Kidney (tissue), 14 donors: ENCODE results near the gene UBE4B. TPM values are rescaled to one million over a fixed set of nuclear protein-coding genes. Genes with fewer than 3 reads are reported as not detected.
"Not testable (repeated sequence)": the region's sequence is repeated elsewhere in the genome, so short reads cannot be mapped to it uniquely, and the experiment has no call there.

ENCODE experiments used
- DNase-seq, 5 donors: peaks; one replicate each; pipeline ENCODE4 v3.0.0-alpha.2; 2013 to 2020
- FAIRE-seq: peaks from 2 replicates; lab custom pipeline; 2012; peaks lifted over from hg19 to GRCh38; lab: Jason Lieb, UNC
- H3K27ac ChIP-seq, 2 donors: one replicate each; pipeline ENCODE4 v1.7.0; 2013; ENCODE audit warnings: low read depth in 2 of 2, low read length in 2 of 2, inconsistent platforms in 1 of 2
- H3K27me3 ChIP-seq: one replicate; pipeline ENCODE4 v1.7.1; 2013; ENCODE audit warnings: low read length, inconsistent platforms; ENCODE audit not compliant: control insufficient read depth, insufficient read depth
- H3K36me3 ChIP-seq, 3 donors: one replicate each; pipeline versions ENCODE4 v1.7.0 to v1.7.1; 2013; ENCODE audit warnings: low read length in 3 of 3, control low read depth in 1 of 3, inconsistent platforms in 1 of 3; ENCODE audit not compliant: insufficient read depth in 3 of 3, control insufficient read depth in 2 of 3
- H3K4me1 ChIP-seq, 3 donors: one replicate each; pipeline versions ENCODE4 v1.7.0 to v1.7.1; 2013; ENCODE audit warnings: low read length in 3 of 3, inconsistent platforms in 1 of 3, low read depth in 1 of 3; ENCODE audit not compliant: control insufficient read depth in 2 of 3, insufficient read depth in 2 of 3
- H3K4me3 ChIP-seq, 3 donors: one replicate each; pipeline versions ENCODE4 v1.7.0 to v1.8.1; 2013; ENCODE audit warnings: low read length in 3 of 3, control low read depth in 1 of 3, inconsistent platforms in 1 of 3
- H3K9ac ChIP-seq, 3 donors: one replicate each; pipeline versions ENCODE4 v1.7.0 to v1.7.1; 2013; ENCODE audit warnings: low read length in 3 of 3, control low read depth in 1 of 3, inconsistent platforms in 1 of 3
- H3K9me3 ChIP-seq, 3 donors: one replicate each; pipeline versions ENCODE4 v1.7.0 to v1.7.1; 2013; ENCODE audit warnings: low read length in 3 of 3, control low read depth in 1 of 3, inconsistent platforms in 1 of 3; ENCODE audit not compliant: control insufficient read depth in 2 of 3, insufficient read depth in 1 of 3
- CTCF ChIP-seq: IDR thresholded peaks from 3 replicates; pipeline ENCODE4 v1.5.1; 2012; ENCODE audit warnings: mild to moderate bottlenecking, moderate library complexity, borderline replicate concordance; ENCODE audit not compliant: insufficient read depth; ENCODE audit errors: extremely low read depth
- intact Hi-C: fragments of 100-400 bp; cut with DNase I; formaldehyde crosslinking; loops from one replicate; pipeline ENCODE4 v1.11.1; 2022
- polyA plus RNA-seq: library from polyadenylated mRNA; stranded (reverse); fragments of 350-450 nt; fragmentation: Illumina TruSeq; extraction: RNeasy Lipid Tissue Mini Kit (QIAGEN cat#74804); gene quantifications from one replicate; pipeline ENCODE4 v1.2.3, GENCODE V29; 2014; ENCODE audit warnings: low read depth, low replicate concordance; ENCODE audit not compliant: insufficient read depth
- total RNA-seq: library from RNA; stranded (reverse); fragmentation: NEBNext Ultra II Directional; extraction: Animal tissue kit (Norgen Biotek cat#: 25700); gene quantifications from one replicate; pipeline ENCODE4 v1.2.1, GENCODE V29; 2021
- donor health status: control.
- donor health status: control.
- donor health status: control.
- donor health status: control.
- donor health status: control.
- donor health status: DM: yes; HTN: yes; CAD: no.
- donor health status: Normal renal cell carcinoma (clear cell type).

The UBE4B gene
- total and polyA plus RNA-seq, 2 donors from 2014 or later, result 13.3 to 33.5 TPM

GRCh38 chr1:10068605-10069294 is 36.0 kb downstream of the UBE4B start:
- FAIRE-seq, result no peak
- H3K9ac ChIP-seq, result no peak overlapping the region

GRCh38 chr1:10070206-10070605 is 37.4 kb downstream of the UBE4B start:
- Histone ChIP-seq H3K9ac (no peak overlapping the region), H3K27me3 (no peaks in the 10 kb centered on the region), H3K4me3 (no peak overlapping the region), H3K4me1 (peaks cover 0 to 4% (median 2%) of the 10 kb centered on the region in 3 donors), H3K36me3 (peaks cover 0 to 3% (median 0%) of the 10 kb centered on the region in 3 donors), H3K9me3 (no peaks in the 10 kb centered on the region), H3K27ac (no peak overlapping the region)
- no peak for TF ChIP-seq CTCF
- DNase-seq, result no peak
- no peak for FAIRE-seq
- intact Hi-C loops, result no loop called here

More at GRCh38 chr1:10068605-10069294, 36.0 kb downstream of the UBE4B start:
- Histone ChIP-seq H3K4me1 (peaks cover 0 to 5% (median 4%) of the 10 kb centered on the region in 3 donors), H3K4me3 (no peak overlapping the region), H3K27ac (no peak overlapping the region), H3K9me3 (no peaks in the 10 kb centered on the region), H3K27me3 (no peaks in the 10 kb centered on the region), H3K36me3 (no peaks in the 10 kb centered on the region)
- no peak for TF ChIP-seq CTCF
- no peak for DNase-seq
- intact Hi-C loops, result no loop called here

- DNase-seq (no peak), FAIRE-seq (no peak)
- intact Hi-C loops, result no loop called here
- no peak overlapping the region for H3K9ac ChIP-seq
- H3K9me3 ChIP-seq, result no peaks in the 10 kb centered on the region
- no peaks in the 10 kb centered on the region for H3K4me1 ChIP-seq
- no peak for TF ChIP-seq CTCF
- H3K27ac ChIP-seq, result no peak overlapping the region
- H3K27me3 ChIP-seq, result no peaks in the 10 kb centered on the region
- H3K4me3 ChIP-seq, result no peak overlapping the region
- peaks cover 0 to 5% (median 0%) of the 10 kb centered on the region in 3 donors for H3K36me3 ChIP-seq
Observed at GRCh38 chr1:10071640-10072039, 38.9 kb downstream of the UBE4B start.

- intact Hi-C loops, FAIRE-seq, DNase-seq, H3K27ac ChIP-seq, H3K9me3 ChIP-seq, H3K9ac ChIP-seq, H3K27me3 ChIP-seq, H3K36me3 ChIP-seq, H3K4me3 ChIP-seq, H3K4me1 ChIP-seq: not testable (repeated sequence)
Observed at GRCh38 chr1:10073371-10073770, 40.6 kb downstream of the UBE4B start.
